K562 (cell line): Measurements from ENCODE around the gene ARHGEF10L. TPM values are rescaled to one million over a fixed set of nuclear protein-coding genes. Genes with fewer than 3 reads are reported as not detected.

ENCODE experiments used
- ARID2 ChIP-seq: fragments of 450-650 bp; IDR thresholded peaks from 2 replicates; pipeline ENCODE4 v1.6.1; 2017; ENCODE audit warnings: antibody characterized with exemption, mild to moderate bottlenecking
- ARNT ChIP-seq, 2 experiments: fragments of 450-650 bp; IDR thresholded peaks; 2 replicates each; pipeline ENCODE4 v1.6.1; 2016; ENCODE audit warnings: mild to moderate bottlenecking in 1 of 2
- ATF3 ChIP-seq, 2 experiments: fragments of 450-650 bp in 1 of 2; sonication (generic) in 1 of 2; formaldehyde crosslinking in 1 of 2; IDR thresholded peaks in 1 of 2; conservative IDR thresholded peaks in 1 of 2; 2 replicates each; pipeline versions ENCODE4 v1.6.1 to v1.8.1; 2016 to 2023; ENCODE audit warnings: mild to moderate bottlenecking in 2 of 2, moderate library complexity in 2 of 2, inconsistent platforms in 1 of 2, missing genetic modification reagents in 1 of 2
- CBX3 ChIP-seq, 2 experiments: IDR thresholded peaks; 1 replicate in 1 of 2; 2 replicates in 1 of 2; pipeline ENCODE4 v1.6.1; 2012; ENCODE audit warnings: inconsistent platforms in 2 of 2, low read length in 2 of 2, borderline replicate concordance in 1 of 2, control low read depth in 1 of 2
- EP300 ChIP-seq: IDR thresholded peaks from 2 replicates; pipeline ENCODE4 v1.6.1; 2012; ENCODE audit warnings: low read length, improper control_type of control experiment
- ETV5 ChIP-seq: sonication (generic); formaldehyde crosslinking; IDR thresholded peaks from 2 replicates; pipeline ENCODE4 v1.4.0; 2020; ENCODE audit warnings: low read depth, mild to moderate bottlenecking, missing genetic modification reagents
- FOXK2 ChIP-seq, 2 experiments: fragments of 450-650 bp; IDR thresholded peaks in 1 of 2; conservative IDR thresholded peaks in 1 of 2; 2 replicates each; pipeline ENCODE4 v1.6.1; 2016; ENCODE audit warnings: low read depth in 2 of 2, mild to moderate bottlenecking in 1 of 2
- HDAC1 ChIP-seq, 2 experiments: fragments of 450-650 bp; IDR thresholded peaks; 2 replicates each; pipeline ENCODE4 v1.6.1; 2016 to 2017; ENCODE audit warnings: inconsistent platforms in 1 of 2, mild to moderate bottlenecking in 1 of 2, moderate library complexity in 1 of 2
- HDGF ChIP-seq: fragments of 450-650 bp; IDR thresholded peaks from 2 replicates; pipeline ENCODE4 v1.6.1; 2016
- JUN ChIP-seq, 2 experiments: sonication (generic) in 1 of 2; formaldehyde crosslinking in 1 of 2; IDR thresholded peaks; 2 replicates each; pipeline versions ENCODE4 v1.6.1 to v1.8.0; 2012 to 2022; ENCODE audit warnings: borderline replicate concordance in 2 of 2, mild to moderate bottlenecking in 2 of 2, improper control_type of control experiment in 1 of 2, low read depth in 1 of 2, low read length in 1 of 2, missing genetic modification reagents in 1 of 2
- L3MBTL2 ChIP-seq: fragments of 450-650 bp; IDR thresholded peaks from 2 replicates; pipeline ENCODE4 v1.6.1; 2016; ENCODE audit warnings: mild to moderate bottlenecking, moderate library complexity
- MCM3 ChIP-seq: fragments of 450-650 bp; IDR thresholded peaks from 2 replicates; pipeline ENCODE4 v1.6.1; 2016
- NR4A1 ChIP-seq, 2 experiments: fragments of 250-450 bp in 1 of 2; fragments of 450-650 bp in 1 of 2; sonication (Bioruptor Pico) in 1 of 2; IDR thresholded peaks; 2 replicates each; pipeline versions ENCODE4 v1.4.0 to v1.6.1; 2016 to 2020; ENCODE audit warnings: mild to moderate bottlenecking in 2 of 2, missing compliant biosample characterization in 1 of 2, missing genetic modification characterization in 1 of 2, moderate library complexity in 1 of 2
- RBM25 ChIP-seq: fragments of 200-400 bp; formaldehyde crosslinking; IDR thresholded peaks from 2 replicates; pipeline ENCODE4 v1.6.1; 2018; ENCODE audit warnings: low read length, low read depth, moderate library complexity; ENCODE audit not compliant: severe bottlenecking
- SMC3 ChIP-seq: conservative IDR thresholded peaks from 2 replicates; pipeline ENCODE4 v1.6.1; 2011; ENCODE audit warnings: low read depth, low read length, improper control_type of control experiment; ENCODE audit not compliant: insufficient read depth
- SOX6 ChIP-seq: fragments of 450-650 bp; IDR thresholded peaks from 2 replicates; pipeline ENCODE4 v1.6.1; 2014; ENCODE audit warnings: mild to moderate bottlenecking
- TRIM28 ChIP-seq: fragments of 450-650 bp; IDR thresholded peaks from 2 replicates; pipeline ENCODE4 v1.6.1; 2017
- ZBTB1 ChIP-seq: sonication (generic); formaldehyde crosslinking; IDR thresholded peaks from 2 replicates; pipeline ENCODE4 v1.8.1; 2023; ENCODE audit warnings: missing genetic modification reagents, low read depth, mild to moderate bottlenecking, borderline replicate concordance
- ZNF324 ChIP-seq: fragments of 250-450 bp; sonication (Bioruptor Pico); IDR thresholded peaks from 2 replicates; pipeline ENCODE4 v1.4.0; 2020; ENCODE audit warnings: mild to moderate bottlenecking
- ZNF76 ChIP-seq: fragments of 250-450 bp; sonication (Bioruptor Pico); IDR thresholded peaks from 2 replicates; pipeline ENCODE4 v1.4.0; 2020; ENCODE audit warnings: mild to moderate bottlenecking, moderate library complexity, borderline replicate concordance
- ZSCAN29 ChIP-seq: fragments of 450-650 bp; IDR thresholded peaks from 2 replicates; pipeline ENCODE4 v1.6.1; 2017
- polyA plus RNA-seq, 8 experiments: library from polyadenylated mRNA; depleted of rRNA in 4 of 8; stranded (reverse) in 5 of 8; unstranded in 3 of 8; fragments of >200 nt; fragmentation: Nextera tagmentation in 2 of 8; fragmentation: Illumina TruSeq in 1 of 8; extraction: Ambion mirVana in 2 of 8; extraction: Trizol in 1 of 8; gene quantifications; 2 replicates each; pipeline versions ENCODE4 v1.2.1 to v1.2.3, GENCODE V29; 2011 to 2014; ENCODE audit warnings: inconsistent platforms in 1 of 8, missing spikeins in 1 of 8
- total RNA-seq, 7 experiments: library from RNA; depleted of rRNA in 6 of 7; stranded (reverse); fragments of >200 nt in 6 of 7; fragmentation: Illumina TruSeq in 2 of 7; extraction: Trizol in 2 of 7; gene quantifications; 2 replicates each; pipeline versions ENCODE4 v1.2.1 to v1.2.3, GENCODE V29; 2011 to 2021; ENCODE audit warnings: low replicate concordance in 1 of 7
- TF ChIP-seq, protein P1 (sequence below): sonication (generic); formaldehyde crosslinking; IDR thresholded peaks from 2 replicates; pipeline ENCODE4 v1.8.0; 2022; ENCODE audit warnings: missing genetic modification reagents, mild to moderate bottlenecking, borderline replicate concordance
- TF ChIP-seq, protein P2 (sequence below): IDR thresholded peaks from 2 replicates; pipeline ENCODE4 v1.6.1; 2016; ENCODE audit warnings: missing genetic modification characterization, missing compliant biosample characterization

Gene ARHGEF10L
- total and polyA plus RNA-seq, 9 of the 15 experiments (the other 6 are each of a cell fraction or from before 2014, with no cell fraction given) = 0.09 to 0.13 TPM; not detected in 7

- peak; percentile 95 for TF ChIP-seq JUN (IDR thresholded peaks at IDR 0.05; ENCODE audit: borderline replicate concordance, low read depth, low read length)
- TF ChIP-seq JUN (CRISPR knock-in tag; IDR thresholded peaks at IDR 0.05; ENCODE audit: borderline replicate concordance) = no peak; the same call in 1 of the 2 replicates
- TF ChIP-seq ETV5 = peak; percentile 68; the same call in 1 of the 2 replicates
- peak; percentile 90 for TF ChIP-seq SMC3
- TF ChIP-seq ATF3 (IDR thresholded peaks at IDR 0.05) = peak; percentile 99
- TF ChIP-seq ATF3 (CRISPR knock-in tag; conservative IDR thresholded peaks at IDR 0.05) = peak; percentile 84; the same call in 1 of the 2 replicates
- TF ChIP-seq FOXK2 (conservative IDR thresholded peaks at IDR 0.05 in 1 of 2, IDR thresholded peaks at IDR 0.05 in 1 of 2; ENCODE audit: low read depth in 2 of 2) = no peak
- TF ChIP-seq, protein P1, sequence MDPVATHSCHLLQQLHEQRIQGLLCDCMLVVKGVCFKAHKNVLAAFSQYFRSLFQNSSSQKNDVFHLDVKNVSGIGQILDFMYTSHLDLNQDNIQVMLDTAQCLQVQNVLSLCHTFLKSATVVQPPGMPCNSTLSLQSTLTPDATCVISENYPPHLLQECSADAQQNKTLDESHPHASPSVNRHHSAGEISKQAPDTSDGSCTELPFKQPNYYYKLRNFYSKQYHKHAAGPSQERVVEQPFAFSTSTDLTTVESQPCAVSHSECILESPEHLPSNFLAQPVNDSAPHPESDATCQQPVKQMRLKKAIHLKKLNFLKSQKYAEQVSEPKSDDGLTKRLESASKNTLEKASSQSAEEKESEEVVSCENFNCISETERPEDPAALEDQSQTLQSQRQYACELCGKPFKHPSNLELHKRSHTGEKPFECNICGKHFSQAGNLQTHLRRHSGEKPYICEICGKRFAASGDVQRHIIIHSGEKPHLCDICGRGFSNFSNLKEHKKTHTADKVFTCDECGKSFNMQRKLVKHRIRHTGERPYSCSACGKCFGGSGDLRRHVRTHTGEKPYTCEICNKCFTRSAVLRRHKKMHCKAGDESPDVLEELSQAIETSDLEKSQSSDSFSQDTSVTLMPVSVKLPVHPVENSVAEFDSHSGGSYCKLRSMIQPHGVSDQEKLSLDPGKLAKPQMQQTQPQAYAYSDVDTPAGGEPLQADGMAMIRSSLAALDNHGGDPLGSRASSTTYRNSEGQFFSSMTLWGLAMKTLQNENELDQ (CRISPR knock-in tag) = no peak
- TF ChIP-seq TRIM28 = peak; percentile 72
- TF ChIP-seq NR4A1 (CRISPR knock-in tag; IDR thresholded peaks at IDR 0.05) = no peak
- no peak for TF ChIP-seq NR4A1 (tag; IDR thresholded peaks at IDR 0.05)
- TF ChIP-seq EP300 = peak; percentile 21; the same call in 1 of the 2 replicates
- TF ChIP-seq MCM3 = no peak
- peak; percentile 98 for TF ChIP-seq RBM25
- no peak for TF ChIP-seq HDGF
- TF ChIP-seq CBX3 (IDR thresholded peaks at IDR 0.05; ENCODE audit: borderline replicate concordance in 1 of 2, low read length in 2 of 2) = peak in 1 of 2 experiments; percentile 83; a peak in 2 of 3 replicates
- 0 out of 2 replicates have a peak, but pooled peaks have one; percentile 40 for TF ChIP-seq ZBTB1
- TF ChIP-seq HDAC1 (IDR thresholded peaks at IDR 0.05) = peak in 1 of 2 experiments; percentile 62; a peak in 2 of 4 replicates
- TF ChIP-seq ZSCAN29 = no peak
- TF ChIP-seq ZNF324 (CRISPR knock-in tag) = no peak
- TF ChIP-seq ZNF76 (CRISPR knock-in tag) = no peak
- TF ChIP-seq SOX6 = peak; percentile 31; the same call in 1 of the 2 replicates
- TF ChIP-seq, protein P2, sequence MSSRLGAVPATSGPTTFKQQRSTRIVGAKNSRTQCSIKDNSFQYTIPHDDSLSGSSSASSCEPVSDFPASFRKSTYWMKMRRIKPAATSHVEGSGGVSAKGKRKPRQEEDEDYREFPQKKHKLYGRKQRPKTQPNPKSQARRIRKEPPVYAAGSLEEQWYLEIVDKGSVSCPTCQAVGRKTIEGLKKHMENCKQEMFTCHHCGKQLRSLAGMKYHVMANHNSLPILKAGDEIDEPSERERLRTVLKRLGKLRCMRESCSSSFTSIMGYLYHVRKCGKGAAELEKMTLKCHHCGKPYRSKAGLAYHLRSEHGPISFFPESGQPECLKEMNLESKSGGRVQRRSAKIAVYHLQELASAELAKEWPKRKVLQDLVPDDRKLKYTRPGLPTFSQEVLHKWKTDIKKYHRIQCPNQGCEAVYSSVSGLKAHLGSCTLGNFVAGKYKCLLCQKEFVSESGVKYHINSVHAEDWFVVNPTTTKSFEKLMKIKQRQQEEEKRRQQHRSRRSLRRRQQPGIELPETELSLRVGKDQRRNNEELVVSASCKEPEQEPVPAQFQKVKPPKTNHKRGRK (tag) = no peak
- TF ChIP-seq L3MBTL2 = 0 out of 2 replicates have a peak, but pooled peaks have one; percentile 25
- 0 out of 2 replicates have a peak, but pooled peaks have one; percentile 25 for TF ChIP-seq ARID2
- TF ChIP-seq ARNT (IDR thresholded peaks at IDR 0.05) = peak in 1 of 2 experiments; percentile 71; a peak in 1 of 4 replicates
These were observed 45.3 kb upstream of the ARHGEF10L start (continued) for GRCh38 chr1:17494114-17494729.
